Stimulated activated CD8-positive, alpha-beta memory T cell treated with anti-CD3 and anti-CD28 coated beads, Interleukin-12 subunit alpha, Interleukin-12 subunit beta, amount 100 ng/mL, for 24 hours (primary cell): ENCODE results near the gene ALG3.
A peak's percentile ranks its signal among the peaks of the same experiment; 100 is the strongest.

Experiments
- DNase-seq: peaks from one replicate; pipeline ENCODE4 v3.0.0-alpha.2; 2020; ENCODE audit errors: extremely low read depth

The ALG3 gene

DNA sequence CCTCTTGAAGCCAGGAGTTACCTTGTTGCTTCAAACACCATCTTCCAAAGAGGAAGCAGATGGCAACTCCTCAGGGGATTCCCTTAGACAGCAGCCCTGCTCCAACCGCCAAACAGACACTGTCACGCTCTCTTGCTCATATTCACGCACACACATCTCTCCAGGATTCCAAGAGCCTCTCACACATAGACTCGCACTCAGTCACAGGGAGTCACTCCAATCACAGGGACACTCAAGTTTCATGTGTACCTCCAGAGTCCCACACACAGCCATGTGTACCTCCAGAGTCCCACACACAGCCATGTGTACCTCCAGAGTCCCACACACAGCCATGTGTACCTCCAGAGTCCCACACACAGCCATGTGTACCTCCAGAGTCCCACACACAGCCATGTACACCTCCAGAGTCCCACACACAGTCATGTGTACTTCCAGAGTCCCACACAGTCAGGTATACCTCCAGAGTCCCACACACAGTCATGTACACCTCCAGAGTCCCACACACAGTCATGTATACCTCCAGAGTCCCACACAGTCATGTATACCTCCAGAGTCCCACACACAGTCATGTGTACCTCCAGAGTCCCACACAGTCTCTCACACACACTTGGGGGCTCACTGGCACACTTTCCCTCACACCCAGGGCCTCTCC lies 13.3 kb downstream of the ALG3 start:
- no peak for DNase-seq

DNA sequence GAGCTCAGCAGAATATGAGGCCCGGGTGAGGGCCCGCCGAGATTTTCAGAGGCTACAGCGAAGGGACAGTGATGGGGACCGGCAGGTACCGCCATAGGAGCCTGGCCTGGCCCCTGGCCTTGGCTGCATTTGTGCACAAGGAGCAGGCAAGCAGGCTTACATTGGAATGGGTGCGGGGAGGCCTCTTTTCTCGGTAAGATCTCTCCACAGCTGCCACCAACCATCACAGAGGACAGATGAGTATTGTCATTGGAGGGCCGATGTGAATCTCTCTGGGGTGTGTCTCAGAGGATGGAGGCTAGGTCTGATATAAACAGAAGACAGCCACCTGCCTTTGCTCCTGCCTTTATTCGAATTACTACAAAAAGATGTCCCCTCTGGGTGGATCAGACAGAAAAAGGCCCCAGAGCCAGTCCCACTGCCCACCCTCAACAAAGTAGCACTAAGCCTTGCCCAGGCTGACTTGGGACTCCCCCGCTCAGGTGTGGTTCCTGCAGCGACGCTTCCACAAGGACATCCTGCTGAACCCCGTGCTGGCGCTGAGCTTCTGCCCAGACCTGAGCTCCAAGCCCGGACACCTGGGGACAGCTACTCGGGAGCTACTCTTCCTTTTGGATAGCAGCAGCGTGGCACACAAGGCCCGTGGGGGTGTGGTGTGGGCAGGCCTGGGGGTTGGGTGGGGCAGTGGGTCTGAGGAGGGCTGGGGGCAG lies 13.9 kb downstream of the ALG3 start:
- DNase-seq: no peak

DNA sequence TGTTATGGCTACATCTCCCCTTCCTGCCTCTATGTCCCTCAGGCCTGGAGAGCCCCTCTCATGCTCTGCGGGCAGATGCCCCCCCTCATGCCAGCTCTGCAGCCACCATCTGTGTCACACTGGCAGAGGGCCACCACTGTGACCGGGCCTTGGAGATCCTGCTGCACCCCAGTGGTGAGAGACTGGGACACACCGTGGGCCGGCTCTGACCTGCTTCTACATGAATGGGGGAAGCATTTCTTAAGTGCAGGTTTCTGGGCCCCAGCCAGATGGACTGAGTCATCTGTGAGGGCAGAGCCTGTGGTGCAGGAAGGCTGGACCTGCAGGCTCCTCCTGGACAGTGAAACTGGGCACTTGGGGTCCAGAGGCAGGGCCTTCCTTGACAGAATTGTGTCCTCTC lies 14.5 kb downstream of the ALG3 start:
- DNase-seq: no peak

DNA sequence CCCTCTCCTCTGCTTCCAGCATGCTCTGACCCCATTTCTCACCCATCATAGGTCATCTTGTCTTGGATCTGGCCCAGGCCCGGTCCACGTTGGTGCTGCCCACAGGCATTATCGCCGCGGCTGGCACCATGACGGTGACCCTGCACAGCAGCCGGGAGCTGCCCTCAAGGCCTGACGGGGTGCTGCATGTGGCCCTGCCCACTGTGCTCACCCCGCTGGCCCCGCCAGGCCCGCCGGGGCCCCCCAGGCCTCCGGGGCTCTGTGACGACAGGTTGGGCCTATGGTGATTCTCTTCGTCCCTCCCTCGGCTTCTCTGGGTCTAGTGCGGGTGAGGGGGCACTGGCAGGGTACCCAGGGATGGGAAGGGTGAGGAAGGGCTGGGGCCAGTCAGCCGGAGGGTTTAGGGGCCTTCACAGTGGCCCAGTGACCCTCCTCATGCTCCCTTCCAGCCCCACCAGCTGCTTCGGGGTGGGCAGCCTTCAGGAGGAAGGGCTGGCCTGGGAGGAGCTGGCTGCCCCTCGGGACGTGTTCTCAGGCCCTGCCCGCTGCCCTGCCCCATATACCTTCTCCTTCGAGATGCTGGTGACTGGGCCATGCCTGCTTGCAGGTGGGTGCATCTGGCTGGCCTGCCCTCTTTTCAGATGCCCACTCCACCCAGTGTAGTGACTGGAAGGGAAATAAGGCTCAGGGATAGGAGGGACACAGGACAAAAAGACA lies 15.5 kb downstream of the ALG3 start:
- no peak for DNase-seq

DNA sequence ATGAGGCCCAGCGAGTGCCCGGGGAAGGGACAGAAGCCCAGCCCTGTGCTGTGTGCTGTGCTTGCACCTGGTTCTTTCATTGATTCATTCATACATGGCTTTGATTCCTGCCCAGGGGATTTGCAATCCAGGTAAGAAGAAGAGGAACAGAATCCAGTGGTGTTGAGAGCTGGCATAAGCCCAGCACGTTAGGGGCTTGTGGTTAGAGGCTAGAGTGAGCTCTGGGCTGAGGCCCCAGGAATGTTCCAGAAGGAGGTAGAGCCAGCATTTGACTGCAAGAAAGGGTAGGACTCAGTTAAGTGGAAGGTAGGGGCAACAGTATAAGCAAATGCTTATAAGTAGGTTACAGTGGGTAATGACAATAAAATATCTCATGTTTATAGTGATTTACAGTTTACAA lies 17.1 kb downstream of the ALG3 start:
- no peak for DNase-seq

DNA sequence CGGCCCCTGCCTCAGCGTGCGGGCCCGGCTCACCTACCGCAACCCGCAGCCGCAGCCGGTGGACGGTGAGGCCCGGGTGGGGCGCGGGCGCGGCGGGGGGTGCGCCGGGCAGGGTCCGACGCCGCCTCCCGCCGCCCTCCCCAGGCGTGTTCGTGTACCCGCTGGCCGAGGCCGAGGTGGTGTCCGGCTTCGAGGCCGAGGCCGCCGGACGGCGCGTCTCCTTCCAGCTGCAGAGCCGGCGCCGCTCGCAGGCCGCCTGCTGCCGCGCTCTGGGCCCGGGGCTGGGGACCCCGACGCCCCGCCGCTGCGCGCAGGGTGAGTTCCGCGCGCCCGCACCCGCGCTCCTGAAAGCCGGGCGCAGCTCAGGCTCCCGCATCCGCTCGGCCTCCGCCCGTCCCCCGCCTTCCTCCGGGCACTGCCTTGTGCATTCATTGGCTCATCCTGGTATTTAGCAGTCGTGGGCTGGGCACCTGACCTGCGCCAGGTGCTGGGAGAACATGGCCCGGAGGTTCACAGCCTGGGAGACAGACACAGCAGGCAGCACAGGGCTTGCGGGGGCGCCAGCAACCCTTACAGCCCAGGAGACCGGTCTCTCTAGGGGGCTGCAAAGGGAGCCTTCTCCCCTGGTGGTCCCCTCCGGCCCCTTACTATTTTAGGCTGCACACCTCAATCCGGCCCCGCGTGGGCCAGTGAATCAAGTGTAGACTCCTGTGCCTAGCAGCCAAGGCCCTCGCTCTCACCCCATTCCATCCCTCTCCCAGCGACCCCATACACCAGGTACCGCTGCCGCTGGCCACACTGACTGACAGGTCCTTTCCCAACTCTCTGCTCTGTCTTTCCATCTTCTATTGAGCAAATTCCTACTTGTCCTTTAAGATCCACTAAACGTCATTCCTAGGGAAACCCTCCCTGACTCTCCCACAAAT lies 17.9 kb downstream of the ALG3 start:
- DNase-seq: no peak

DNA sequence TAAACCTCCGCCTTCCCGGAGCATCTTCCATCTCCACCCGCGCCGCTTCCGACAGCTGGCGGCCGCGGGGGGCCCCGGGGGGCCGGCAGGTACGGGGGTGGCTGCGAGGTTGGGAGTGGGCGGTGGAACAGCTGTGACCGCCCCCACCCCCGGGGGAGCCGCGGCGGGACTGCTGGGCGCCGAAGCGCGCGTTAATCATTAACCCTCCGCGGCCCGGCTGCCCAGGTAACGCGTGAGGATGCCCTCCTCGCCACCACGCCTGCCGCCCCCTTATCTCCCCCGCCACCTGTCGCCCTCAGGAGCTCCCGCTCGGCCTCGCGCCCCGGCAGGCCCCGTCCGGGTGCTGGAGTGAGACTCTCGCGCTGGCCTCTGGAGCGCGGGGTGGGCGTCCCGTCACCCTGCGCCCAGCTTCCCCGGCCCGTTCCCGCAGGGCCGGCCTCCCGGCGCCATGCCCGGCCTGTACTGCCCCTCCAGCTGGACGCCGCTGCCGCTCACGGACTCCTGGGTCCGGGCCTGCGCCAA lies 18.6 kb downstream of the ALG3 start:
- DNase-seq: no peak

DNA sequence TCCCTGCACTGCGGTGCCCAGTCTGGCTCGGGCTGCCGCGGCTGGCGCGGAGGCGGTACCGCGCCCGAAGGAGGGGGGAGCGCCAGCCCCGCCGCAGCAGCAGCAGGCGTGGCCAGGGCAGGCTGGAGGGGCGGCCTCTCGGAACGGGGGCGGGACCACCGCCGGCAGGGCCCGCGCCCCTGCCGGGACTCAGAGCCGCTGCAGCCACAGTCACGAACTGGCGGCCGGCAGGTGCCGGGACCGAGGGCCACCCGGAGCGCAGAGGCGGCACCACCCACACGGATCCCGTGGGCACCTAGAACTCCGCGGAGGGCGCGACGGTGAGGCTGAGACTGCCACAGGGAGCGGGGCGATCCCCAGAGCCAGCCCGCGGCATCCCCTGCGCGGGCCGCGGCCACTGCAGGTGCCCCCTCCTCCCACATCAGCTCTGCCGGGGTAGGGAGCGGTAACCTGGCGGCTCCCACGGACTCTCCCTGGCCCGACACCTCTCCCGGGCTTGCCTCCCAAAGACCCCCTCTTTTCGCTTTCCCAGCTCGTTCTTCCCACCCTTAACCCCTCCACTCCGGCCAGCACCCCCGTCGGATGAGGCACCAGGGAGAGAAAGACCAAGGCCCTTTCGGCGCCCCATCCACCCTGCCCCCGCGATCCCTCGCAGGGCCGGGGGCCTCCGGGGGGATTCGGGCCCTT lies 19.2 kb downstream of the ALG3 start, which contains the start of gene VWA5B2:
Gene VWA5B2, plus strand, starts transcription at position 192 of the 687 bp plus-strand sequence. CDS start 944 bp downstream, outside the sequence.
- DNase-seq: peak; percentile 40

DNA sequence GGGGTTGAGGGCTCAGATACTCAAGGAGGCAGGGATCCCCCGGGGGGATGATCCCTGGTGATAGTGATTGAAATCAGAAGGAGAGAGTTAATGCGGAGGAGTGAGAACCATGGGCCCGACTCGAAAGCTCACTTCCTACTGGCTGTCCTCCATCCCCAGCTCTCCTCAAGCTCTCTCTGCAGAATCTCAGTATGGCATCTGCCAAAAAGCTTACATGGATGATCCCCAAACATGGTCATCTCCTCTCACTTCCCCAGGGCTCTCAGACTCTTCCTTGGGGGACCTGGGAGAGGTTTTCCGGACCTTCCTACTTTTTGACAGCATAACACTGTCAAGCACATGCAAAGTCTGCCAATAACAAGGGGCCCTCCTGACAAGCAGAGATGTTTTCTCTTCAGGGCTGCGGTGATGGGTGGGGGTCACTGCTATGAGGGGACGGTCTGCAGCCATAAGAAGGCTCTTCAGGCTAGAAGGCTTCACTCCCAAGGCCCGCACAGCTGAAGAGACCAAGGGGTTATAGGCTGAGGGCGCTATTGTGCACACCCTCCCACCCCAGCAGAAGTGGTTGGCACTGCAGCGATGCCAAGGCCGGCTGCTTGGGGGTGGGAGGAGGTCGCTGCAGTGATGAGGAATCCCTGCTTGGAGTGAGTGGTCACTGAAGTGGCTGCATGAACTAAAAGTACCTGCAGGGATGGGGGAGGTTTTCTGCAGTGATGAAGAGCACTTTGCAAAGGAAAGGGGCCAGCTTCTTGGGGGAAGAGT lies 20.2 kb downstream of the ALG3 start:
- no peak for DNase-seq

DNA sequence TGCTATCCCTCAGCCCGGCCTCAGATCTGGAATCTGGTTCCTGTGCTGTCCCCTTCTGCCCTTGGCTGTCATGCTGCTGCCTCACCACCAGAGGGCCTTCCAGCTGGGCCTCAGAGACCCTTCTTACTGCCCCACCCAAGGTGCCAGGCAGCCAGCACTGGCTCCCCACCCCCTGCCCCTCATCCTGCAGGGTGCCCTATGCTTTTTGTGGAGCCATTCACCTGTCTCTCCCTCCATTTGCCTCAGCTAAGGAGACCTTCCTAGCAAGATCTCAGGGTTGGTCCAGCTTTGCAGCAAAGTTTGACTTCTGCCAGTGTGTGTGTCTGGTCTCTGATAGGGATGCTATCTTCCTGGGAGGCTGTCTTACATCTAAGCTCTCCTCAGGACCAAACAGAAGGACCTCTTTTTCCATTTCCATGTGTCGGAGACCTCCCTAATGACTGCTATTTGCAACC lies 21.3 kb downstream of the ALG3 start:
- no peak for DNase-seq

DNA sequence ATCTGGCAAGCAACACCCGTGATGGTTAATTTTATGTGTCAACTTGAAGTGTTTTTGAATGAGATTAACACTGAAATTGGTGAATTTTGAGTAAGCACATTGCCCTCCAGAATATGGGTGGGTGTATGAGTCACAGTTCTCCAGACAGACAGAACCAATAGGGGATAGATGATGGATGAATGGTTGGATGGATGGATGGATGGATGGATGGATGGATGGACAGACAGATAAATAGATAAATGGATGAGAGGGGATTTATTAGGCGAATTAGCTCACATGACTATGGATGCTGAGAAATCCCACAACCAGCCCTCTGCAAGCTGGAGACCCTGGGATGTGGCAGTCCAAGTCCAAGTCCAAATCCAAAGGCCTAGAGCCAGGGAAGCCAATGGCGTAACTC lies 24.8 kb downstream of the ALG3 start:
- no peak for DNase-seq

DNA sequence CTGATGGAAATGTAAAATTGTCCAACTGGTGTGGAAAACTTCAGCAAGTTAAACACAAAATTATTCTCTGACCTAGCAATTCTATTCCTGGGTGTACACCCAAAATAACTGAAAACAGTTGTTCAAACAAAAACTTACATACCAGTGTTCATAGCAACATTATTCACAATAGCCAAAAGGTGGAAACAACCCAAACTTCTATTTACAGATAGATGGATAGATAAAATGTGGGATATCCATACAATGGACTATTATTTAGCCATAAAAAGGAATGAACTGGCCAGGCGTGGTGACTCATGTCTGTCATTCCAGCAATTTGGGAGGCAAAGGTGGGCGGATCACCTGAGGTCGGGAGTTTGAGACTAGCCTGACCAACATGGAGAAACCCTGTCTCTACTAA lies 26.2 kb downstream of the ALG3 start:
- no peak for DNase-seq

DNA sequence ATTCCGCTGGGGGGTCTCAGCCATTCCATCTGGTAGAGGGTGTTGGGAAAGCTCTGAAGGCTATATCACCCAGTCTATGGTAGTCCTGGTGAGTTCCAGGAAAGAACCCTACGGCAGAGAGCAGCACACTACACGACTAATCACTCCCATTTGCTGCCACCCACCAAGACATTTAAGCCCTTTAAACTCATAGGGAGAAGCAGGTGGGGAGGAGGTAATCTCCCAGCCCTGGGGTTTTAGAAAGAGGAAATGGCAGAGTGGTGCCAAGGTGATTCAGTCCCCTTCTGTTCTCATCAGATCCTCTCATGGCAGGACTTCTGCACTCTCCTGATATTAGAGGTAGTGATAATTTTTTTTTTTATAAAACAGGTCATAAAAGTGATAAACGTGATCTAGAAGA lies 29.9 kb downstream of the ALG3 start:
- DNase-seq: no peak

DNA sequence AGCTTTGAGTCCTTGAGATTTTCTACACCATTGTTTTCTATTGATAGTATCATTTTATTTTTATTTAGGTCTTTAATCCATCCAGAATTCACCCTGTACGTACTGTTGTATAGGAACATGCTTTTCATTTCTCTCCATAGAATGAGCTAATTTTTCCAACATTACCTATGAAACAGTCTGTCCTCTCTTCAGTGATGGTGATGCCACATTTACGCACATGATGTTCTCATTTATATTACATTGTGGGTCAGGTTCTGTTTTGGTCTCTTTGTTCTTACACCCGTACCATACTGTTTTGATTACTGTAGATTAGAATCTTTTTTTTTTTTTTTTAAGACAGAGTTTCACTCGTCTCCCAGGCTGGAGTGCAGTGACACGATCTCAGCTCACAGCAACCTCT lies 37.0 kb downstream of the ALG3 start:
- DNase-seq: no peak

DNA sequence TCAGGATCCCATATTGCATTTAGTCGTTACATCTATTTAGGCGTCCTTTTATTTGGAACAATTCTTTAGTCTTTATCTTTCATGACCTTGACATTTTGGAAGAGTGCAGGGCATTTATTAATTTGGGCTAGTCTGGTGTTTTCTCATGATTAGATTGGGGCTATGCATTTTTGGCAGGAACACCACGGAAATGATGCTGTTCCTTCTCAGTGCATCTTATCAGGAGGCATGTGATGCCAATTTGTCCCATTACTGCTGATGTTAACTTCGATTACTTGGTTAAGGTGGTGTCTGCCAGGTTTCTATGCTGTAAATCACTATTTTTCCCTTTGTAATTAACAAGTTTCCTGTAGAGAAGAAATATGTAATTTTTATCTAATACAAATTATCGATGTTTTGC lies 37.5 kb downstream of the ALG3 start:
- no peak for DNase-seq

DNA sequence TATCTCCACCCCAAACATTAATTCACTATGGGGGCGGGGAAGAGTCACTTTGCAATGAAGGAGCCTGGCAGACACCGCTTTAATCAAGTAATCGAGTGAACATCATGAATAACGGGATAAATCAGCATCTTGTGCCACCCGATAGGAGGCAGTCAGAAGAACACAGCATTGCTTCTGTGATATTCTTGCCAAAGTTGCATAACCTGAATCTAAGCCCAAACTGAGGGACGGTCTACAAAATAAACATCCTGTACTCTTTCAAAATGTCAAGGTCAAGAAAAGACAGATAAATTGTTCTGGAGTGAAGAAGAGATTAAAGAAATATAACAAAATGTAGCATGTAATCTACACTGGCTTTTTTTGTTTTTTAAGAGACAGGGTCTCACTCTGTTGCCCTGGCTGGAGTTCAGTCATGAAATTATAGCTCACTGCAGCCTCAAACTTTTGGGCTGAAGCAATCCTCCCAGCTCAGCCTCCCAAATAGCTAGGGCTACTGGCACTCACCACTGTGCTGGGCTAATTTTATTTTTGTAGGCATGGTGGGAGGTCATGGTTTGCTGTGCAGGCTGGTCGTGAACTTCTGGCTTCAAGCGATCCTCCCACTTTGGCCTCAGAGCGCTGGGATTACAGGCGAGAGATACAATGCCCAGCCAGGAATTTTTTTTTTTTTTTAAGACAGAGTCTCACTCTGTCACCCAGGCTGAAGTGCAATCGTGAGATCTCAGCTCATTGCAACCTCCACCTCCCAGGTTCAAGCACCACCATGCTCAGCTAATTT lies 39.4 kb downstream of the ALG3 start:
- no peak for DNase-seq

DNA sequence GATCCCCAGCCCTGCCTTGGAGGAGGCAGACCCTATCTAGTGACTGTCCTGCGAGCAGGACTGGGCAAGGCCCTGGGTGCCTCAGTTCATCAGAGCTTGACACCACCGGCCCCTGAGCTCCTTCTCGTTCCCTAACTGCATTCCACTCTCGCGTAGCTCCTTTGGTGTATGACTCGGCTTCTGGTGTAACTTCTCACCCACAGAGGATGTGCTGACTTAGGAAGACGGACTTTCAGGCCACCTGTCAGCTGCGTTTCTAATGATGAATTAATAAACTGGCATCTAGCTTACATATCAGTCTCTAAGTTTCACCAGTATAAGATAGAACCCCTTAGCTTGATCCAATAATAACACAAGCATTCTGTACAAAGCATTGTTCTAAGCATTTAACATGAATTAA lies 45.2 kb downstream of the ALG3 start:
- DNase-seq: no peak

DNA sequence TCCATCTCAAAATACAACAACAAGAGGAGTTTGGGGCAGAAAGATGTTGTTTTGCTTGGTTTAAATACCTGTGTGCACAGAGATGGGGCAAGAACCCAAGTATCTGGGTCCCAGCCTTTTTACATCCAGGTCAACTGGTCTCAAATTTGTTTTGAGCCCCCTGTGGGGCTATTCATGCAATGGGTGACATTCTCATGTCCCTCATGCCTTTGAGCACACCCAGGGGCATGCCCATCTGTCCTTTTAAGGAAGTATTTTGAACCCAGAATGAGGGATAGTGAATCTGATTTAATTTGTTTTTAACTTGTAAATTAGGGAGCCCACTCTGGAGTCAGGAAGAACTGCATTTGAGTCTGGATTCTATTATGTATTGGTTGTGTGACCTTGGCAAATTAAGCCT lies 47.9 kb downstream of the ALG3 start:
- DNase-seq: no peak

DNA sequence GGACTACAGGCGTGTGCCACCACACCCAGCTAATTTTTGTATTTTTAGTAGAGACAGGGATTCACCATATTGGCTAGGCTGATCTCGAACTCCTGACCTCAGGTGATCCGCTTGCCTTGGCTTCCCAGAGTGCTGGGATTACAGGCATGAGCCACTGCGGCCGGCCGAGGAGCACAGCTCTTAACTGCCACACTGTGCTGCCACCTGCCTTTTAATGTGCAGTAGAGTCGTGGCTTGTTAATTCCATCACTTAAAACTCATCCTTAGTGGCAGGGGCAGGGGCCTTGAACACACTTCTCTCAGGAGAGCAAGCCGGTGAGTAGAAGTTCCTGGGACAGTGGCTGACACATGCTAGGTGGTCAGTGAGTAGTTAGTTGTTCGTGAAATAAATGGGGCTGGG lies 50.3 kb downstream of the ALG3 start:
- DNase-seq: no peak
